NOMO-1 treated with DMSO at 0.1 percent for 48 hours (cell line): ENCODE data around the gene UVSSA.

Source experiments
- DNase-seq: peaks from one replicate; lab custom pipeline; 2025; ENCODE audit not compliant: unreplicated experiment; lab: John Stamatoyannopoulos, UW

Gene UVSSA

GRCh38 chr4:1345903-1346780 lies 866 bp upstream of the UVSSA start:
- DNase-seq = peak; percentile 59

GRCh38 chr4:1347410-1347864 lies 429 bp downstream of the UVSSA start:
- DNase-seq = peak; percentile 59

DNA sequence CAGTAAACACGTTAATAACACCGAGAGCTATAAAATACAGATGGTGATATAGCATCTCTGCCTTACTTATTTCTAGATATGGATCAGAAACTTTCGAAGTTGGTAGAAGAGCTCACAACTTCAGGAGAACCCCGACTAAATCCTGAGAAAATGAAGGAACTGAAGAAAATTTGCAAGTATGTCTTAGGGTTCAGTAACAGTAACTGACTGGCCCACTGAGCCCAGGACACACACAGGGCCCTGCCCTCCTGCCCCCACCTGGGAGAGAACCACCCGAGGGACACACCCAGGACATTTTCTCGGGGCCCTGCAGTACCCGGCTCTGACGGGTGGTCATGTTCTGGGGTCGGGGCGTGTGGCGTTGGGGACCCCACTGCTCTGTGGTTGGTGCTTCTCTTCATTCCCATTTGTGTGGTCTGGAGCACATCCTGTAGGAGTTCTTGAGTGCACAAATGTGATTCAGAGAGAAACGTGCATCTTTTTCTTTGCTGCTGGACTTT lies 1.1 kb downstream of the UVSSA start:
- DNase-seq = no peak

DNA sequence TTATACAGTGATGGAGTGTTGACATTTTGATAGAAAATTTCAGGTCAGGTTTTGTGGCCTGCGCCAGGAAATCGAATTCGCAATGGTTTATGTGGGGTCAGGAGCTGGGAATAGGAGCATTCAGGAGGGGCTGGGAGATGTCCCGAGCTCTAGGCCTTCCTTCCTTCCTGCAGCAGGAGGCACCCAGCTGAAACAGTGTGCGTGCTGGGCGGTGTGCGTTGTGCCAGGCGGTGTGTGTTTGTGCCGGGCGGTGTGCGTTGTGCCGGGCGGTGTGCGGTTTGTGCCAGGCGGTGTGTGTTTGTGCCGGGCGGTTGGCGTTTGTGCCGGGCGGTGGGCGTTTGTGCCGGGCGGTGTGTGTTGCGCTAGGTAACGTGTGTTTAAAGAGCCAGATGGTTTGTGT lies 1.7 kb downstream of the UVSSA start:
- DNase-seq = no peak

DNA sequence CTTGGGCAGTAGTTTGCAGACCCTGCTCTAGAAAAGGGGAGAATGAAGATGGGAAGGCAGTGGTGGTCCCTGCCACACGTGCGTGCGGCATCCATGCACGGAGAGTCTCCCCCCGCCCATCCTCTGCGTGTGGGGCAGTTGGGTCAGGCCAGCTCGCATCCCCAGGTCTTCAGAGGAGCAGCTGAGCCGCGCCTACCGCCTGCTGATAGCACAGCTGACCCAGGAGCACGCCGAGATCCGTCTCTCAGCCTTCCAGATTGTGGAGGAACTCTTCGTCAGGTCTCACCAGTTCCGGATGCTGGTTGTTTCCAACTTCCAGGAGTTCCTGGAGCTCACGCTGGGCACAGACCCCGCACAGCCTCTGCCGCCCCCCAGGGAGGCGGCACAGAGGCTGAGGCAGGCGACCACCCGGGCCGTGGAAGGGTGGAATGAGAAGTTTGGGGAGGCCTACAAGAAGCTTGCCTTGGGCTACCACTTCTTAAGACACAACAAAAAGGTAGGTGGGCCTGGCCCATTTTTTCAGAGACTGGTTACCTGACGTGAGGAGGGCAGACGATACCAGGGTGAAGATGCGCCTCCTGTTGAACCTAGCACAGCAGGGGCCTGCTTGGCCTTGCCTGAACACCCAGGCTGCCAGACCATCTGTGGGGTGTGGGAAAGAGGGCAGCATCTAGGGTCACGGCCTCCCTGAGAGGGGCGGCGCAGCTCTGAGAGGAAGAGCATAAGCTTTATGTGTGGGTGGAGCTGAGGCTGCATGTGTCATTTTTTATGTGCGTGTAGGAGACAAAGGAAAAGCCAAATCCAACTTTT lies 2.6 kb downstream of the UVSSA start:
- no peak for DNase-seq

- DNase-seq = no peak
Measured at GRCh38 chr4:1350169-1350520, 3.1 kb downstream of the UVSSA start.

- DNase-seq = peak; percentile 47
Measured at GRCh38 chr4:1351854-1352566, 5.0 kb downstream of the UVSSA start.

- no peak for DNase-seq
Measured at GRCh38 chr4:1352567-1352900, 5.5 kb downstream of the UVSSA start.

- no peak for DNase-seq
Measured at GRCh38 chr4:1353186-1354055, 6.4 kb downstream of the UVSSA start.

GRCh38 chr4:1354136-1354982 lies 7.4 kb downstream of the UVSSA start:
- DNase-seq = no peak

DNA sequence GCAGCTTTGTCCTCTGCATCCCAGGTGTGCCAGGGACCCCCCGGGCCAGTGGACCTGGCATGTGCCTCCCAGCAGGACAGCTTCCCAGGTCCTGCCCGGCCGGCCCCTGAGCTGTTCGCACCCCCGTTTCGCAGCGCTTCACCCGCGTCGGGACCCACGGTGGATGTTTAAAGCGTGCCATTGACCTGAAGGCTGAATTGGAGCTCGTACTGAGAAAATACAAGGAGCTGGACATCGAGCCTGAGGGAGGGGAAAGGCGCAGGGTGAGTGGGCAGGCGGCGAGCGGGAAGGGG lies 7.9 kb downstream of the UVSSA start:
- DNase-seq = no peak

DNA sequence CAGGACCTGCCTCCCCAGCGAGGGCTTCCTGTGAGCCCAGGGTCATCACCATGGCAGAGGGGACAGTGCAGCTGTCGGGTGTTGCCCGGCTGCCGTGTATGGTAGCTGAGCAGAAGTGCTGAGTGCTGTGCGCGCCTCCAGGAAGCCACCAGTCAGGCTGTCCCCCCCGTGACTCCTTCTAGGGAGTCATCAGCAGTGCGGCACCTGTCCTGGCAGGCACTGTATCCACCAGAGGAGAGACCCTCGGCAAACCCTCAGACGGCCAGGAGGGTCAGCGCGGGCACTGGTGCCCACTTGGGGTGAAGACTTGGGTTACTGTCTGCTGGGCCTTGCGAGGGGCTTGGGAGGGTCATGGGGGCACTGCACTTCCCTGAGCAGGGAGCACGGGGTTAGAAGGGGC lies 8.4 kb downstream of the UVSSA start:
- no peak for DNase-seq

- DNase-seq = peak; percentile 38
Measured at GRCh38 chr4:1356181-1356998, 9.4 kb downstream of the UVSSA start.

DNA sequence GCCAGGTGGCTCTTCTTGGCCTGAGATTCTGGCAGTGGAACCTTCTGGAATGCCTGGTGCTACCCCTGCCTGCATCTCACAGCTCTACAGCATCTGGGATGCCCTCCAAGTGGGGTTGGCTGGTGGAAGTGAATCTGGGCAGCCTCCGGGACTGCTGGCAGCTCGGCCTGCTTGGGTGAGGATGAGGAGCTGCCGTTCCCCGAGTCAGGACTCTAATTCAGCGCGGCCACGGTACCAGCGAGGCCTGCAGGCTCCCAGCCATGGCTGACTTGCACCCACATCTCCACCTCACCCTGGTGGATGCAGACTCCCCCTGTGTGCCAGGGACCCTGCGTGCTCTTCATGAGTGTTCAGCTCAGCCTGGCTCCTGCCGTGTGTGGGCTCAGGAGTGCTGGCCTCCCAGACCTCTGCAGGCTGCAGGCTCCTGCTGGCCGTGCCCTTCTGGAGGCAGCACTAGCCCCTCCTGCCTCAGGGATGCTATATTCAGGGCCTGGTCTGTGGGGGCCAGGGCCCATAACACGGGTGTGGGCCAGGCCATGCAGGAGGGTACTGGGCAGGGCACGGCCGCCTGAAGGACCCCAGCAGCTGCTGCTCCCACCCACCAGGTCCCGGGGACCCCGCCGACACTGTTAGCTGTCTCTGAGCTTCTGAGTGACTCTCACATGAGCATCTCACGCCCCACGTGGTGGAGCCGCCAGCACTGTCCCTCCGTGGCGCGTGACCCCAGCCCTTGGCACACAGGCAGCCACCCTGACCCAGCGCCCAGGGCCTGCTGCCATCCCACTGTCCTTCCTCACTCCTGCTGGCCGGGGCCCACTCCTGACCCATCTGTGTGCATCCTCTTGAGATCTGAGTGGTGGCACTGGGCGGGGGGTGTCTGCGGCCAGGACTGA lies 10.6 kb downstream of the UVSSA start:
- no peak for DNase-seq

DNA sequence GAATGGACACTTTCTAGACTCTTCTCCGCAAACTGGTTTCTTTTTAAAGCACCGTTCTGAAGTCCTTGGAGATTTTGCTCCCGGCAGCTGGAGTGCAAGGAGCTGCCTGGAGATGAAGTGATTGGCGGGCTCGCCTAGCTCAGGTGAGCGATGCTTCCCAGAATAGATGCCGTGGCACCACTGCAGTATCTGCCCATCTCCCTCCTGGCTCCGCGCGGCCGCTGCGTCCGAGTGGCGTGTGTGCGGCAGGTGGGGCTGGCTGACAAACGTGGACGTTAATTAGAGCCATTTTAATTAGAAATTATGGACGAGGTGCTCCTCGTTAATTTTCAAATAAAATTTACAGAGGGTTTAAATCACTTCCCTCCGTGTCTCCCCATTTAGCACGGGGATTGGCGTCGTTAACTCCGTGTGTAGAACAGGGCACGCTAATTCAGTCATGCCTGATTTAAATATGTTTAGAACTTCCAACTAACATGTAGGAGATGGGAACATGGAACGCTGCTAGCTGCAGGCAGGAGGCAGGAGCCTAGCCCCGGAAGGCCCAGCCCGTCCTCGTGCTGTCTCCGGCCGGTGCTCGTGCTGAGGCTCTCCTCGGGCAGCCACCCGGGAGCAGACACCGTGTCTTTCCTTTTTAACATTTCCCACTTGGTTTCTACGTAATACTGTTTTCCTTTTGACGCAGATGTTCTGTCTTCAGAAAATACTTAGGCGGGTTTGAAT lies 11.6 kb downstream of the UVSSA start:
- DNase-seq = no peak

GRCh38 chr4:1359144-1359501 lies 12.1 kb downstream of the UVSSA start:
- DNase-seq = no peak

GRCh38 chr4:1359976-1360375 lies 13.0 kb downstream of the UVSSA start:
- no peak for DNase-seq
